Fibroblast of skin of back (primary cell): ENCODE data around the gene SPRR2B.
"Not testable (repeated sequence)": the region's sequence is repeated elsewhere in the genome, so short reads cannot be mapped to it uniquely, and the experiment has no call there.

Experiments
- DNase-seq: peaks from one replicate; pipeline ENCODE4 v3.0.0-alpha.2; 2013

SPRR2B gene

DNA sequence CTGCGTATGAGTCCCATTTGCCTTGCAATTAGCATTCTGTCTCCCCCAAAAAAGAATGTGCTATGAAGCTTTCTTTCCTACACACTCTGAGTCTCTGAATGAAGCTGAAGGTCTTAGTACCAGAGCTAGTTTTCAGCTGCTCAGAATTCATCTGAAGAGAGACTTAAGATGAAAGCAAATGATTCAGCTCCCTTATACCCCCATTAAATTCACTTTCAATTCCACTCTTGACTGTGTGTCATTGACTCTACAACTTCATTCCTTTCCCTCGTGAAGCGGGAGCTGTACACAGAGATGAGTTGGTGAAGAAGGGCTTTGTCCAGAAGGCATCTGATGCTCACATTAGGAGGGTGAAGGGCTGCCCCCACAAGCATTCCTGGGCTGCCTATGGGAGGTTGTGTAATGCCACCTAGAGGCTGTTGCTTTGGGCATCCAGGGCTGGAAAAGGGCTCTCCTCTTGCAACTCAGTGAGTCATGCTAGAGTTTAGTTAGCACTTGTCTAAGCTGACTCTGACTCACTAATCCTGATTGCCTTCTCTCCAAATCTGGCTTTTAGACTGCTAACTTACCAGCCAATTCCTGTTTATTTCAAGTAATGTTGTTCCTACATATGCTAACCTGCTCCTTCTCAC lies 38.6 kb downstream of the SPRR2B start:
- DNase-seq, result peak; percentile 50

DNA sequence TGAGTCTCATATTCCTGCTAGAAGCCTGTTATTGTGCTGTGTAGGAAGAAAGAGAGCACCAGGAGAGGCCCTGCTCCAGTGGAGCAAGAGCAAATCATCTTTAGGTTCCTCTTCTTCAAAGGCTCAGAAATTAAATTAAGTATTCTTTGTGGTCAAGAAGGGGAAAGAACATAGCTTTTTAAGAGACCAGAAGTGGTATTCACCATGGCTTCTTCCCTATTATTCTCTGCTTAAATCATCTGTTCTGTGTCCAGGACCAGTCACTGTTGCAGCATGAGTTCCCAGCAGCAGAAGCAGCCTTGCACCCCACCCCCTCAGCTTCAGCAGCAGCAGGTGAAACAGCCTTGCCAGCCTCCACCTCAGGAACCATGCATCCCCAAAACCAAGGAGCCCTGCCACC lies 39.3 kb downstream of the SPRR2B start:
- DNase-seq, result no peak

DNA sequence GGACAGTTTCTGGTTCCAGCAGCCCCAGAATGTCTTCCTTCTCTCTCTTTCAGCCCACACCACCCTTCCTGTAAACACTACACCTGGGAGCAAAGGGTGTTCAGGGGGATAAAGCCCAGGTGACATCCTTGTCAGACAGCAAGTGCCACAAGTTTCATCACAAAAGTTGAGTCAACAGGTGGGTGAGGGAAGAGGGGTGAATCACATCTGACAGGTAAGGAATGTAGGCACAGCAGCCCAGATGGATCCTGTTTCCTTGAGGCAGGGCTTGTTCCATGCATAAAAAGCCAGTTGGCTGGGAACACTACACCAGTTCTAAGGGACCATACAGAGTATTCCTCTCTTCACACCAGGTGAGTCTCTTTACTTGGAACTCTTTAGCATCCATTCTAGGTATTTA lies 40.5 kb downstream of the SPRR2B start, which contains the start of gene SPRR1B:
Gene SPRR1B (plus strand): TSS at position 309 of the 400 bp plus-strand sequence. CDS start 1,143 bp downstream, outside the sequence.
- no peak for DNase-seq

DNA sequence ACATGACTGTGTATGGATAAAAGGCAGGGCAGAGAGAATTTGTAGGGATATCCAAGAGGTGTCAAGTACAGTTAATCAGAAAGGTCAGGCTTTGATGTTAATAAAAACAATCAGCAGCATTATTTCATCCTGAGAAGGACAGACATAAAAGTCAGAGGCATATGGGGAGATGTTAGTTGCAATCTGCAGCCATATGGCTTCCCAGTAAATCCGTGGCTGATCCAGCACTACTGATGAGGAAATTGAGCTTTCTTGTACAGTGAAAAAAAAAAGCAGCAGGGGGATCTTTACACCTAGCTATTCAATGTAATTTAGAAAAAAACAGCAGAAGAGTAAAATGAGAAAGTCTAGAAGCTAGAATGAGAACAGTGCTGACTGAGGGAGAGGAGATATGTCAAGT lies 42.6 kb downstream of the SPRR2B start:
- DNase-seq, result no peak

DNA sequence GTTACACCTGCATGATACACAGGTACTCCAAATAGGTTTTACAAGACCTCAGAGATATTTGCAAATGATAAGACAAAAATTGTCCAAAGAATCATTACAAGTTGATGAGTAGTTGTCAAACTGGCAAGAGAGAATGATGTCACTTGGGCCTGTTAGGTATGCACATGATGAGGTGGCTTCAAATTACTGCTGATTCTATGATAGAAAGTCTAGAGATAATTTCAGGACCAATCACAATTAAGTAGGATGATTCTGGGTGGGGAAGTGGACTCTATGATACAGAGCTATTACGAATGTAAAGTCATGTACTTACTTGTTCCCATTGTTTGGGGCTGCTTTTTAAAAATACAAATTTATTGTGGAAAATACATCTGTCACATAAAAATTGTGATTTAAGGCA lies 45.6 kb downstream of the SPRR2B start:
- DNase-seq, result no peak

DNA sequence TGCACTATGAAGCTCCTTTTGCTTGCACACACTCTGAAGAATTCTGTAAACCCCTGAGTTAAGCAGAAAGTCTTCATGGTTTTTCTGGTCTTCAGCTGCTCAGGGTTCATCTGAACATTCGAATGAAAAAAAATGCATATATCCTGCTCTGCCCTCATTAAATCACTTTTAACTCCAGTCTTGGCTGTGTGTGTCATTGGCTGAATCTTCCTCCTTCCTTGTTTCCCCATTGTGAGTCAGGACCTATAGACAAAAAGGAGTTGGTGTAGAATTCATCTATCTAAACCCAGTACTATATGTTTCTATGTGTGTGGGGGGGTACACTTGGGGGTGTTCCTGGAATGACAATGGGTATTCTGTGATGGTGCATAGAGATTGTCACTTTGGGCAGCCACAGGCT lies 47.0 kb downstream of the SPRR2B start:
- DNase-seq, result no peak

DNA sequence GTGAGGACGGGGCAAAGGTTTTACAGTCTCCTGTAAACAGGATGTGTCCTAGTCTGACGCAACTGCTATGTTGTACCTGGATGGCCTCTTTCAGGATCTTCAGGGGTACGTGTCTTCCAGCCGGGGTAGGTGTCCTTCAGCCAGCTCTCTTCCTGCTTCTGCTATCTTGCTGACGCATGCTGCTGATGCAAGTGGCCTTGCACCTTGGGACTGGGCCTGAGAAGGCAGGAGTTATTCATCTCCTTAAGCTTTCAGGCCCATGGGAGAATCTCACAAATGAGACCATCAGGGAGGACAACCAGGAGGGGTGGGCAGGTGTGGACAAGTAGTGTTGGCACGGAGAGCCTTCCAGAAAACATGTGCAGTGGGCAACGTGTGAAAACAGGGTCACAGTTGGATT lies 48.3 kb downstream of the SPRR2B start:
- DNase-seq, result no peak

DNA sequence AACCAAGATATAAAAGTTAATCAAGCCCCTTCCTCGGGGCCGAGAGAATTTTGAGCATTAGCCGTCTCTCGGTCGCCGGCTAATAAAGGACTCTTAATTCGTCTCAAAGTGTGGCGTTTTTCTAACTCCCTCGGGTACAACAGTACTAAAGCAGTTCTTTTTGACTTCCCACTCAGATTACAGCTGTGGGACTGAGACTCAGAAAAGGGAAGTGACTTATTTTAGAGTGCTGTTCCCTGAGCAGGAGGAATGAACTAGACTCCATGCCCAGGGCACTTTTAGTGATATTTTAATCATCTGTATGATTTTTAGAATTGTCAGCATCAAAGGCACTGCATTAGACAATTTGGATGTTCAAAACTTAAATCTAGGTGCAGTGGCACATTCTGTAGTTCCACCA lies 49.1 kb downstream of the SPRR2B start:
- DNase-seq, result not testable (repeated sequence)

DNA sequence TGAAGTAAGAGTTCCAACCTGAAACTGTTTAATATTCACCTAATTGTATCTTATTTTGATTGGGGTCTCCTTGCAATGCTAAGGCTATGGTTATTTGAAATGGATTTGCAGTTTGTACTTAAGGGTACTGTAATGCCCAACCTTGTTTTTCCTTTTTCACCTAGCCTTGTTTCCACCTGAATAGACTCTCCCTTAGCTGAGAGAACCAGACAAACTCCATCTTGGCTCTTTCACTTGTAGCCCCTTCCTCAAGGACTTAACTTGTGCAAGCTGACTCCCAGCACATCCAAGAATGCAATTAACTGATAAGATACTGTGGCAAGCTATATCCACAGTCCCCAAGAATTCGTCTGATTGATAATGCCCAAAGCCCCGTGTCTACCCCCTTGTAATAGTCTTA lies 49.6 kb downstream of the SPRR2B start:
- DNase-seq, result not testable (repeated sequence)
